Fibroblast of skin of right biceps (primary cell): ENCODE data around the gene TGFBR3.
A peak's percentile ranks its signal among the peaks of the same experiment; 100 is the strongest.

ENCODE experiments used
- DNase-seq: peaks from one replicate; pipeline ENCODE4 v3.0.0-alpha.2; 2013

The TGFBR3 gene

DNA sequence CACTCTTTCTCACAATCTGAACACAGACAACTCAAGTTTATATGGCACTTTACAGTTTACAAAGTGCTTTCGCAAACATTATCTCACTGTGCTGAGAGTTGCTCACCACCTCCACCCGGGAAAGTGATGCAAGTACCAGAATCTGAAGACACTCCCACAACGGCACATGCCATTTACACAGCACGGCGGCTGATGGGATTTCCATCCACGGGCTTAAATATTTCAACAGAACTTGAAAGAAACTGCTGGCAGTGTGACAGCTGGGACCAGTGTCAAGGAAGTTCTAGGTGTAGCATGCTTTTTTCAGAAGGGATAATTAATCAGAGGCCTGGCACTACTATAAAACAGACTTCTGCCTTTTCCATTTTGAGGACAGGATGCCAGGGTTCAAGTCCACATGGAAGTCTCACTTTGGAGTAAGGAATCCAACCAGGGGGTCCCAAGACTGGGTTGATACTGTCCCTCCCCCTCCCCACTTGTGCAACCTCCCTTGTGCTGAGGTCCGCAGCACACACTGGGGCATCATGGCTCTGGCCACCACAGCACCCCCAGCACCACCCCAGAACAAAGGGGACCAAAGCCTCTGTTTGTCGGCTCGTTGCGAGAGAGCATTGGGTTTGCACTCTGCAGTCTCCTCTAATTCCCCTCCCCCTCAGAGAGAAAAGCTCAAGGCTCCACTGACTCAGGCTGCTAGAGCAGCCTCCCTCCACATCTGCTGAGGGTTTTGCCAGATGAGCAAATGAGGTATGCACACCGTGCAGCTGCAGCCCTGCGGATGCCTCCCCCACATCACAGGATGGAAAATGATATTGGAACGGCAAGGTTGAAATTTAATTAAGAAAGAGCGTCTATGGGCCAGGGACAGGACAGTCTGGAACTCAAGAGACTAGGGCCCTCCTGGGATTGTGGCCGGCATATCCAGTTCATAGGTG is 154.9 kb downstream of the TGFBR3 start:
- DNase-seq, result peak; percentile 76

- DNase-seq, result no peak
Measured at GRCh38 chr1:91729621-91730358, 156.2 kb downstream of the TGFBR3 start.

DNA sequence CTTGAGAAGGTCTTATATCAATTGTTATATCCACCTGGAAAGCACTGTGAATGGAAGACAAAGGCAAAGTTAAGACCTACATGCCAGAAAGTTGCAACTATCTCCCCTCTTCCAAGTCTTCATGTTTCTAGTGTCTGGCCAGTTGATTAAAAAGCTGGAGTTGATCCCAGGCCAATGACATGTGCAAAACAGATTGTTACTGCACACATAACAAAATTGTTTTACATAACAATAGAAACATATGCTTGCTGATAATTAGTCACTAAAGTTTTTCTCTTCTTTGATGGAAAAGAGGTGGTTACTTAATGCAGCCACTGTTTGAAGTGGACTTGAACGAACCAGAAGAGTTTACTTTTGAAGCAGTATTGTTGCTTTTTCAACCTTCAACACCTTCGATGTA is 158.2 kb downstream of the TGFBR3 start:
- no peak for DNase-seq

GRCh38 chr1:91725989-91726721 is 159.8 kb downstream of the TGFBR3 start:
- peak; percentile 86 for DNase-seq

DNA sequence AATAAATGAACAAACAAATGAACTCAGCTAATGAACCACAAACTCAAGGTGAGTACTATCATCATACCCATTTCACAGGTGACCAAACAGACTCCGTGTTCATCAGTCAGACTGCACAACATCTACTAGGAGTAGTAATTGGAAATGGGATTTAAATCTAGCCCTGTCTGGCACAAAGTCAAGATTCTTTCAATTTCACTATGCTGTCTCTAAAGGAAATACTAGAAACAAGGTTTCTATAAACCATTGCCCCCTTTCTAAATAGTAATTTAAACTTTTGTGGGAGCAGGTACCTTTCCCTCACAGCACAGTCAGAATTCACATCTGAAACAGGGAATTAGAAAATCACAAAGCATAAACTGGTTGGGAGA is 160.3 kb downstream of the TGFBR3 start:
- peak; percentile 30 for DNase-seq

- no peak for DNase-seq
Measured at GRCh38 chr1:91724644-91725043, 161.3 kb downstream of the TGFBR3 start.

DNA sequence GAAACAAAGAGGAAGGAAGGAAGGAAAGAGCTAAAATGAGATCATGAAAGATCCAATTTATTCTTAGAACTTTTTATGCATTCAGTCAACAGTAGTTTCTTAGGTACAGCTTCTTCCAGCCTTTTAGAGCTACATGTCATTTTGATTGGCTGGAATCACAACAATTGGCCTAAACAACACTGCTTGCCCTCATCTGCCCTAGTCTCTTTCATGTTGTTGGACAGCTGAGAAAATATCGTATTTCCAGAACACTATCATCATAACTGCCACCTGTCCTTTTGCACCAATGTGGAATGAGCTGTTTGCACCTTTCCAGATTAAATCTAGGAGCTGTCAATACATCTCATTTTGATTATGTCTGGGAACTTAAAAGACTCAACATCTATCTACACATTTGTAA is 161.7 kb downstream of the TGFBR3 start:
- DNase-seq, result no peak

GRCh38 chr1:91720044-91720443 is 165.9 kb downstream of the TGFBR3 start:
- DNase-seq, result no peak

GRCh38 chr1:91718877-91719276 is 167.1 kb downstream of the TGFBR3 start:
- no peak for DNase-seq

DNA sequence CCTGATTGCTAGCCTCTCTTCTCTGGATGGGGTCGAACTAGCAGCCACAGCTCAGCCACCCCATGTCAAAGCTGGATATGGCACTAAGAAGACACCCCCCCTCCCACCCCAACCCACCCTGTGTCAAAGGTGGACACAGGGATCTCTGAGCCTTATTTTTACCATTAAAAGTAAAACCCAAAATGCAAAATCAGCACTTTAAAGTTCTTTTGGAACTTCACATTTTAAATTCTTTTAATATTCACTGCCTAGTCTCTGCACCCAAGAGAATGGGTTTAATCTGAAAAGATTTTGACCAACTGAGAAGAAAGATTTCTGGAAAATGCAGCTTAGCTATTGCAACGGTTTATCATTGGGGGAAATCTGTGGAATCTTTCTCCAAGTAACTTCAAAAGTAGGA is 167.6 kb downstream of the TGFBR3 start:
- DNase-seq, result no peak

DNA sequence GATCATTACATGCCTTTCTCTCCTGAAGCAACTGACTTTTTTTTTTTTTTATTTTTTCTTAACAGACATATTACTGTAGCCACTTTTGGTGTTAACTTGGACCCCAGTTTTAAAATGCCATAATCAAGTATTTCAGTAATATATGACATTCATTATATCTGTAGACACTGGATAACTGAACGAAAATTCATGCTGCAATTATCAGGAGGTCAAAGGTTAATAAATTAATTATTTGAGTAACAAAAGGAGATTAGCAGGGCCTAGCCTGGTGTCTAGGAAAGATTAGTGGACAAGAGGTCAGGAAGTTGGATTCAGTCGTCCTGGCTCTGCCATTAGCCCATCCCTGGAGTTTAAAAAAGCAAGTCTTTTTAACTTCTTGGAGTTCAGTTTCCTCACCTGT is 168.1 kb downstream of the TGFBR3 start:
- DNase-seq, result no peak

GRCh38 chr1:91716339-91716738 is 169.6 kb downstream of the TGFBR3 start:
- no peak for DNase-seq

GRCh38 chr1:91715416-91716000 is 170.4 kb downstream of the TGFBR3 start:
- no peak for DNase-seq

DNA sequence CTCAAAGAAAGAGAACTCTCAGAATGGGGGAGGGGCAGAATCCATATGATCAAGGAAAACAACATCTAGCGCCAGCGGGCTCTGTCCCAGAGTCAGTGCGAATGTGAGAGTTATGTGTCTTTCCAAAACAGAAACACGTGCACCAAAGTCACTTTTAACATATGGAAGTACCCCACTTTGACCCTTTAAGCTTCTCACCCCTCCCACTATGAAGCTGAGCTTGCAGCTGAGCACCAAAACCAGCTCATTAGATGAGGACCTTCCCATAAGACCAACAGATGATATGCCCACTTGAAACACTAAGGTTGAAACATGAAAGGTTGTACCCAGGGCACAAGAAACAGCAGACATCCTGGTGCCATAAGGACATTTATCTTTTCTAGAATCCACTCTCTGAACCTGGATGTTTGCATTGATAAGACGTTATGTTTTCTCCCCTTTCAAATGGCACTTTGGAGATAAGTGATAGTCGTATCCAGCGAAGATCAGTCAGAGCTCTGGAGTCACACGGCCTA is 171.0 kb downstream of the TGFBR3 start:
- no peak for DNase-seq

DNA sequence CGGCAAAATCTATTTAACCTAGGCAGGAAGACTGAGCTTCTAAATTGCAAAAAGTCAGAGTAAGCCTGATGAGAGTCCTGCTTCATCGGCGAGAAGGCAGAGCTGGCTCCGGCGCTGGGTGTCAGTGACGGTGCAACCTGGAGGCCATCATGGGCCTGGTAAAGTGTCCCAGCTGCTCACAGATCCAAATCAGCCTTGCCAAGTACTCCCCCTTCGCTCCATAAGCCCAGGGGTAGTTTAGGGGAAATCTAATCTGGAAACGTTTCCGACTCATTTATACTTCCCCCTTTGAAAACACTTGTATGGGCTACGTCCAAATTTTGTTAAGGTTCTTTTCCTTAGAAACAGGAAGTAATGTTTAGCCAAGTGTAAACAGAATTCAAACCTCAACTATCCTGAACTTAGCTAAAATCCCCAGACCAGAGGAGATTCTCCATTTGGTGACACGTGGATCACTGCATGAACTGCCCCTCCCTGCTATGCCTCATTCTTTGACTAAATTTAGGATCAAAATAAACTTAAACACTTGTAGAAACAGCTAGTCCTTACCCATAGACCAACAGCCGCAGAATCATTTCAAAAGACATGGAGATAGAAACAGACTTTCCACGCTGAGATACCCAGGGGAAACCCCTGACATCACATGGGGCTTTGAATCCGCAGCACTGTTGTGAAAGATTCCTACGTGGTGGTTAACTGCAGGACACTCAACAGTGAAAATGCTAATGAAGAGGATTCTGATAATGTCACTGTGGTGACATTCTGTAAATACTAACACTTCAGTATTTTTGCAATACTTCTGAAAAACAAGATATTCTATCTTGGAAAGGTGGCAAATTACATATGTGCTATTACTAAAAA is 172.7 kb downstream of the TGFBR3 start:
- DNase-seq, result peak; percentile 42

DNA sequence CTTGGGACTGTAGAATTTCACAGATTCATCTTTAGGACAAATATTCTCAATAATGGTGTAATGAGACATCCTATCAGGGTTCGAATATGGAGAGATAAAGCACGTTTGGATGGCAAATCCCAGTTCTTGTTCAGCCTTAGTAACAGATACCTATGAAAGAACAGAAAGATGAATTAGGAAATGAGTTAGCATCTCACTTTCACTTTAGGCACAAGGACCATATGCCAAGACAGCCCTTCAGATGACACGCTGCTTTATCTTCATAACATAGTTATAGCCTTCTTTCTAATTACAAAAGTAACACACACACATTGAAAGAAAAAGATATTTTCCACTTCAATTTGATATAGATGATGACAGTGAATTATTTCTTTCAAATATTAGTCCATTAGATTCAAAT is 173.6 kb downstream of the TGFBR3 start:
- no peak for DNase-seq

DNA sequence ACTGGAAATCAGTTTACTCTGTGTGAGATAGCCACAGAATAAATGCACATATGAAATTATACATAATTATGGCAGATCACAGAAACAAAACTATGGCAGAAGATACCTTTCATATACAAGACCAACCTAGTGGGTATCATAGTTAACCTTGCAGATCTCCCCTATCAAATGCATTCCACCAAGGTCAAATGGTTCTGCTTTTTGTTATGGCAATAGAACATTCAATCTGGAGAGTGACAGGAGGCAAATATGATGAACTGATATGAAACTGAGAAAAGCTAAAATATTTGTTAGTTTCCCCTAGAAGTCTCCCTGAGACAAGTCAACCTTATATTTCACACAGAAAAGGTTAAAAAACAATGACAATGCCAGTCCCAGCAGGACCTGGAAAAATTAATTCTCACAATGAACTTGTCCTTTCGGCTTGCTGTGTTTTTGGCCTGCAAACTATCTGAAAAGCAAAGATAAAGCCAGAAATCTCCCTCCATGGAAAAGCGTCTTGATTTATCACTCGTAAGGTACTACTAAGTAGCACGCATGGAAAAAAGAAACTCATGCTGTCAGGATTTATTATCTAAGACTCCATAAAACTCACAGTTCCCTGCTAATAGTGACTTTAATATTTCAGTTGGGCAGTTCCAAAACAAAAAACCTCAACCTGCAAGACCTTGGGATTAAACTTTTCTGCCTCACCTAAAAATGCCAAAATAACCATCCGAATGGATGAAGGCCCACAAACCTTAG is 174.3 kb downstream of the TGFBR3 start:
- no peak for DNase-seq

- no peak for DNase-seq
Measured at GRCh38 chr1:91710261-91710660, 175.7 kb downstream of the TGFBR3 start.

GRCh38 chr1:91708691-91709090 is 177.3 kb downstream of the TGFBR3 start:
- no peak for DNase-seq

DNA sequence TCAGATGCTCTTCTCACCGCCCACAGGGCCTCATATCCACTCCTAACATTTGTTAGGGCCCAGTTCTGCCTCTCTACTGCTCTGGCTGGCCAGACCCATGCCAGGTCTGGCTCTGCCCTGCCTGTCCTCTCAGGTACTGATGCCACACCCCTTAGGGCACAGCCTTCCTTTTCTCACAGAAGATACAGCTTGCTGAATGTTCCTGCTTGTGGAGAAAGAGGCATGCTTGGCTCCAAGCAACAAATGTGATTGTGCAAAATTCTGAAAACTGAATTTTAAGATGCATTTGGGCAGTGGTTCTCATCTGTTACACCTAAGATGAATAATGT is 178.1 kb downstream of the TGFBR3 start:
- no peak for DNase-seq
